Testis (tissue), 3 donors: Measurements from ENCODE around the gene SHB. TPM values are rescaled to one million over a fixed set of nuclear protein-coding genes. Genes with fewer than 3 reads are reported as not detected.

Source experiments
- DNase-seq: peaks from one replicate; pipeline ENCODE4 v3.0.0-alpha.2; 2019
- H3K27ac ChIP-seq, 2 donors: fragments of 200-600 bp; sonication (generic); one replicate each; pipeline ENCODE4 v1.5.1; 2019
- H3K27me3 ChIP-seq: fragments of 200-600 bp; sonication (generic); one replicate; pipeline ENCODE4 v1.5.1; 2019
- H3K36me3 ChIP-seq: fragments of 200-600 bp; sonication (generic); one replicate; pipeline ENCODE4 v1.5.1; 2017; ENCODE audit warnings: low read depth; ENCODE audit errors: missing control alignments
- H3K4me1 ChIP-seq: fragments of 200-600 bp; sonication (generic); one replicate; pipeline ENCODE4 v1.5.1; 2019
- H3K4me3 ChIP-seq, 2 donors: fragments of 200-600 bp; sonication (generic); one replicate each; pipeline ENCODE4 v1.5.1; 2017 to 2019
- H3K9me3 ChIP-seq: fragments of 200-600 bp; sonication (generic); one replicate; pipeline ENCODE4 v1.5.1; 2017
- POLR2A ChIP-seq: fragments of 450-650 bp; IDR thresholded peaks from one replicate; pipeline ENCODE4 v1.6.1; 2017; ENCODE audit warnings: antibody characterized with exemption, mild to moderate bottlenecking, moderate library complexity
- WGBS, 2 donors: methylation state at CpG; one replicate each; pipeline ENCODE4 v1.1.5; 2018; 5-methylcytosine and 5-hydroxymethylcytosine counted together
- intact Hi-C: fragments of 100-400 bp; cut with DNase I; formaldehyde crosslinking; loops from one replicate; pipeline ENCODE4 v1.15.1; 2023; ENCODE audit warnings: low total_unique reads
- polyA plus RNA-seq: library from polyadenylated mRNA; stranded (reverse); fragments of 350-450 nt; fragmentation: Illumina TruSeq; extraction: RNeasy Lipid Tissue Mini Kit (QIAGEN cat#74804); gene quantifications from one replicate; pipeline ENCODE4 v1.2.3, GENCODE V29; 2014; ENCODE audit warnings: low read depth, low replicate concordance; ENCODE audit not compliant: insufficient read depth
- total RNA-seq, 2 donors: library from RNA; depleted of rRNA; stranded (reverse); fragments of >200 nt; gene quantifications; one replicate each; pipeline ENCODE4 v1.2.3, GENCODE V29; 2016
- TF ChIP-seq, protein P1 (sequence below), 3 experiments: fragments of 450-650 bp in 2 of 3; fragments of 200-600 bp in 1 of 3; sonication (generic) in 1 of 3; IDR thresholded peaks; one replicate each; pipeline ENCODE4 v1.5.1; 2016 to 2019; ENCODE audit warnings: antibody characterized with exemption in 3 of 3, mild to moderate bottlenecking in 2 of 3, moderate library complexity in 1 of 3

Gene SHB
- total and polyA plus RNA-seq, 3 donors from 2014 or later, result 8.6 to 22.3 (median 21.2) TPM

DNA sequence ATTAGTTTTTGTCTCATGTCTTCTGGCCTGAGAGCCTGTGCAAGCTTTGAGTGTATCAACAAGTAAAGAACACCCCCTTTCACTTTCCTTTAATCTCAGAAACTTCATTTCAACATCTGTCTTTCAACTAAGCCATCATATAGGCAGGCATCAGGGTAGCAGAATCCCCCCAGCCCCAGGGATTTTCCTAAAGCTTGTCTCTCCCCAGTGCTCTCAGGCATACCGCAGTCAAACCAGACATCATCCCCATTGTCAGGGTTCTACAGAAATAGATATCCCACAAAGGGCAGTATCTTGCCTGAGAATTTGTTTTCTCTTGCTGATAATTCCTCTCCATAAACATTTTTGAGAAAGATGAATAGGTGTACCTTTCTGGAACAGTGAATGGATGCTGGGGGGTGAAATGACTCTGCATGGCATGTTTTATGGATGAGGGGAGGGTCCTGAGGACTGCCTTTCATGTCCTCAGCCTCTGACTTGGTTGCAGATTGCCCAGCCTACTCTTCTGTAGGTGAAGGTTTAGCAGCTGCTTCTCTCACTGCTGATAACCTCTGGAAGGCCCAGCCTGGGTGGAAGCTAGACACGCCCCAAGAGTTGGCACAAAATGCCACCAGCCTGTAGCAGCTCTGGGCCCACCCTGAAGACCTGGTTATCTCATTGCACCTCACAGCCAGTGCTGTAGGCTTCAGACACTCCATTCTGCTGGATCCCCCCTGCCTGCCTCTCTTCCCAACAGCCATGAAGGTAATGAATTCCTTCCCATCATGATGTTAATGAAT, 20.5 kb upstream of the SHB start:
- intact Hi-C loops, result loop anchor here (10.0 kb wide), 3 partner anchors 55 to 315 kb away; no protein-coding TSS in a partner anchor
- 94 to 97% methylated on average over 2 of the region's 2 CpGs for WGBS, 2 donors

DNA sequence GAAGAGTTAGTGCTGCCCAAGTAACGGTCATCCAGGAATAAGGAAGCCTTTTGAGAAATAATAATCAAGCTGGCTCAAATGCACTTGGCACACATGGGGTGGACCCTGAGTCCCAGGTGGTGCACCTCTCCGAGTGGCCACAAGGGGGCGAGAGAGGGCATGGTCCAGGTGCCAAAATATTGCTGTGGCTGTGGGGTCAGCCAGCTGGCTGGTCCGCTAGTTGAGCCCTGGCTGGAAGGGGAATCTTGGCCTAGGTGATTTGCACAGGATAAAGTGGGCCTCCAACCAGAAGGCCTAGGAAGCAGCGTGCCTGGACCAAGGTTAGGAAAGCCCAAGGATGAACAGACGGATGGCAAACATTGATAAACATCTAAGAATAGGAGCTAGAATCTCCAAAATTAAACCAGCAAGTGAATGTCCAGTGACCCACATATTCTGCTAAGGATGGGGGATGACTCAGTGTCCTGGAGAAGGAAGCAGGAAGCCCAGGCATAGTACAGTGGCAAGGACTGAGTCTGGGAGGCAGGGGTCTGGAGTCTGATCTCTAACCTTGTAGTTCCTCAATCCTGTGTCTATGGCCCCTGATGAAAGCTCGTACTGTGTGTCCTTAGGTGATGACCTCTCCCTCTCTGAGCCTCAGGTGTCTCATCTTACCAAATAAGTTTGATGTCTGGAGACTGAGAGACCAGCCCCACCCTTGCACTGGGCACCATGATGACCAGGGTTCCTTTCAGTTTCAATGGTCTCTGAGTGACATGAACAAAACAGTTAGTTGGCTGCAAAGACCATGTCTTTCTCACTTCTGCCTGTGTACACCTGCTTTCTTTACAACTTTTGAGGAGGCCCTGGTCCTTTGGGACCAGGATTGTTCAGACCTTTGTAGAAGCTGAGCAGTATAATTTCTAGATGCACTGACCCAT, 19.2 kb upstream of the SHB start:
- peak; percentile 79 for DNase-seq
- no peaks in the 10 kb centered on the region for H3K9me3 ChIP-seq
- H3K27me3 ChIP-seq, result no peaks in the 10 kb centered on the region
- H3K4me1 ChIP-seq, result no peaks in the 10 kb centered on the region
- H3K27ac ChIP-seq, result no peak overlapping the region
- intact Hi-C loops, result loop anchor here (10.0 kb wide), 3 partner anchors 57 to 317 kb away; no protein-coding TSS in a partner anchor
- no peak overlapping the region for H3K4me3 ChIP-seq
- no peak for TF ChIP-seq POLR2A
- TF ChIP-seq, protein P1, sequence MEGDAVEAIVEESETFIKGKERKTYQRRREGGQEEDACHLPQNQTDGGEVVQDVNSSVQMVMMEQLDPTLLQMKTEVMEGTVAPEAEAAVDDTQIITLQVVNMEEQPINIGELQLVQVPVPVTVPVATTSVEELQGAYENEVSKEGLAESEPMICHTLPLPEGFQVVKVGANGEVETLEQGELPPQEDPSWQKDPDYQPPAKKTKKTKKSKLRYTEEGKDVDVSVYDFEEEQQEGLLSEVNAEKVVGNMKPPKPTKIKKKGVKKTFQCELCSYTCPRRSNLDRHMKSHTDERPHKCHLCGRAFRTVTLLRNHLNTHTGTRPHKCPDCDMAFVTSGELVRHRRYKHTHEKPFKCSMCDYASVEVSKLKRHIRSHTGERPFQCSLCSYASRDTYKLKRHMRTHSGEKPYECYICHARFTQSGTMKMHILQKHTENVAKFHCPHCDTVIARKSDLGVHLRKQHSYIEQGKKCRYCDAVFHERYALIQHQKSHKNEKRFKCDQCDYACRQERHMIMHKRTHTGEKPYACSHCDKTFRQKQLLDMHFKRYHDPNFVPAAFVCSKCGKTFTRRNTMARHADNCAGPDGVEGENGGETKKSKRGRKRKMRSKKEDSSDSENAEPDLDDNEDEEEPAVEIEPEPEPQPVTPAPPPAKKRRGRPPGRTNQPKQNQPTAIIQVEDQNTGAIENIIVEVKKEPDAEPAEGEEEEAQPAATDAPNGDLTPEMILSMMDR (IDR thresholded peaks at IDR 0.05), result peak; percentile 80 to 98 (median 85)
- no peaks in the 10 kb centered on the region for H3K36me3 ChIP-seq
- WGBS, 2 donors, result 46 to 62% methylated on average over 7 of the region's 7 CpGs

More for the DNA sequence above, 20.5 kb upstream of the SHB start:
- Histone ChIP-seq H3K9me3 (no peaks in the 10 kb centered on the region), H3K4me1 (no peaks in the 10 kb centered on the region), H3K36me3 (no peaks in the 10 kb centered on the region), H3K4me3 (no peak overlapping the region), H3K27ac (no peak overlapping the region), H3K27me3 (no peaks in the 10 kb centered on the region)
- TF ChIP-seq POLR2A, result no peak
- TF ChIP-seq, protein P1 (IDR thresholded peaks at IDR 0.05), result no peak
- DNase-seq, result no peak

DNA sequence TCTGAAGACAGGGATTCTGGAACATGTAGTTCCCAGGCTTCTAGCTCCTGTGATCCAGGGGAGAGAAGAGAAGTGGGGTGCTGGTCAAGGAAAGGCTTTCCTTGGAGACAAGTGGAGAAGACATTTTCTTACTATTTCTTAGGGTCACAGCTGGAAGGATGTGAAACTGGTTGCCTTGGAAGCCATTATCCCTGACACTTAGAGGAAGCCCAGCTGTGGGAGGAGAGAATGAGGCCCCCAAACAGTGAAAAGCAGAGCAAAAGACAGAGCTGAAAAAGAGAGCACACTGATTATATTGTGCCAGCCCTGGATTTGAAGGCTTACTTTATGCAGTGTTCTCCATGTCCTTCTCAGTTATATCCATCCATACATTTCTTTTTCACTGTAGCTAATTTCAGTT, 17.5 kb upstream of the SHB start:
- Histone ChIP-seq H3K4me1 (no peaks in the 10 kb centered on the region), H3K27ac (no peak overlapping the region), H3K4me3 (no peak overlapping the region), H3K27me3 (no peaks in the 10 kb centered on the region), H3K36me3 (no peaks in the 10 kb centered on the region), H3K9me3 (no peaks in the 10 kb centered on the region)
- DNase-seq, result no peak
- TF ChIP-seq, protein P1 (IDR thresholded peaks at IDR 0.05), result no peak
- TF ChIP-seq POLR2A, result no peak
- intact Hi-C loops, result loop anchor here (10.0 kb wide), 3 partner anchors 58 to 318 kb away; no protein-coding TSS in a partner anchor

DNA sequence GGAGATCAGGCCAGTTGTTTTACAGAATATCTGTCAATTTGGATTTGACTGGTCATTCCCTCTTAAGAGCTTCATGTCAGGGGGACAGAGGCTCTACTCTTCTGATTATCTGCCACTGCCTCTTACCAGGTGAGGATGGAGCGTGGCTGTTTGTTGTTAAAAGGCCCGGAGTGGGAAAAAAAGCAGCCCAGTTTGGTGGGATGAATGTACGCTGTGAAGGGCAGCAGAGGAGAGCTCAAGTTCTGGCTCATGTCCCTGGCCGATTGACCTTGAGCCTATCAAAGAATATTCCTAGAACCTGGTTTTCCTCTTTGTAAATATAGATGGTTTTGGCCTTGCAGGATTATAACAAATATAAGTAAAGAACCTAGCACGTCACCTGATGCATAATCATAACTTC, 16.3 kb upstream of the SHB start:
- intact Hi-C loops, result loop anchor here (10.0 kb wide), 3 partner anchors 59 to 319 kb away; no protein-coding TSS in a partner anchor
- Histone ChIP-seq H3K4me3 (no peak overlapping the region), H3K27ac (no peak overlapping the region), H3K27me3 (no peaks in the 10 kb centered on the region), H3K4me1 (no peaks in the 10 kb centered on the region), H3K36me3 (no peaks in the 10 kb centered on the region), H3K9me3 (no peaks in the 10 kb centered on the region)
- 79 to 82% methylated on average over 5 of the region's 5 CpGs for WGBS, 2 donors
- no peak for TF ChIP-seq POLR2A
- TF ChIP-seq, protein P1 (IDR thresholded peaks at IDR 0.05), result no peak
- DNase-seq, result no peak
